Right ventricle myocardium inferior (tissue), 1 donor: Measurements from ENCODE around the gene TDRD10. TPM values are rescaled to one million over a fixed set of nuclear protein-coding genes. Genes with fewer than 3 reads are reported as not detected.

Experiments
- ATAC-seq: fragments of 200-7000 bp; cut with Tn5 transposase; one replicate; pipeline ENCODE4 v1.9.1; 2020; ENCODE audit warnings: mild to moderate bottlenecking, moderate library complexity
- DNase-seq: peaks from one replicate; pipeline ENCODE4 v3.0.0; 2021; ENCODE audit errors: missing footprints
- intact Hi-C: fragments of 100-400 bp; cut with DNase I; formaldehyde crosslinking; loops from one replicate; pipeline ENCODE4 v1.11.0; 2022
- total RNA-seq: library from RNA; stranded (reverse); fragmentation: NEBNext Ultra II Directional; extraction: Animal tissue kit (Norgen Biotek cat#: 25700); gene quantifications from one replicate; pipeline ENCODE4 v1.2.1, GENCODE V29; 2021
- donor health status: DM: no; HTN: yes; CAD: no; lungs with severe emphysema.

Gene TDRD10
- total RNA-seq, 1 donor from 2014 or later, result 2.2 TPM

- ATAC-seq, result no peak
- intact Hi-C loops, result no loop called here
- no peak for DNase-seq
Measured at GRCh38 chr1:154586641-154587040, 84.6 kb downstream of the TDRD10 start.

- ATAC-seq (no peak), DNase-seq (no peak)
- intact Hi-C loops, result no loop called here
Measured at GRCh38 chr1:154589780-154590179, 87.8 kb downstream of the TDRD10 start.

- no peak for ATAC-seq
- intact Hi-C loops, result no loop called here
- no peak for DNase-seq
Measured at GRCh38 chr1:154590756-154591155, 88.7 kb downstream of the TDRD10 start.

GRCh38 chr1:154591206-154591605, 89.2 kb downstream of the TDRD10 start:
- intact Hi-C loops, result no loop called here
- no peak for DNase-seq
- no peak for ATAC-seq

GRCh38 chr1:154593390-154593789, 91.4 kb downstream of the TDRD10 start:
- intact Hi-C loops, result no loop called here
- ATAC-seq, result no peak
- no peak for DNase-seq

- intact Hi-C loops, result no loop called here
- no peak for ATAC-seq
- DNase-seq, result no peak
Measured at GRCh38 chr1:154594811-154595210, 92.8 kb downstream of the TDRD10 start.

GRCh38 chr1:154595621-154596020, 93.6 kb downstream of the TDRD10 start:
- ATAC-seq, result no peak

More at GRCh38 chr1:154595621-154596020, 93.6 kb downstream of the TDRD10 start:
- intact Hi-C loops, result no loop called here
- no peak for DNase-seq

Other genes starting within 250 kb of the TDRD10 start
- gene HAX1, start 229.6 kb upstream of the TDRD10 start, total RNA-seq, result 184 TPM
- gene AQP10, start 181.1 kb upstream of the TDRD10 start, total RNA-seq, result not detected
- gene ATP8B2, start 176.7 kb upstream of the TDRD10 start, total RNA-seq, result 12.8 TPM
- 13.1 TPM for gene IL6R, start 96.9 kb upstream of the TDRD10 start, total RNA-seq
- 11.3 TPM for gene SHE, start 193 bp downstream of the TDRD10 start, total RNA-seq
- 53.2 TPM for gene UBE2Q1, start 56.4 kb downstream of the TDRD10 start, total RNA-seq
- gene CHRNB2, start 65.6 kb downstream of the TDRD10 start, total RNA-seq, result not detected
- gene ADAR, start 106.0 kb downstream of the TDRD10 start, total RNA-seq, result 52.8 TPM